SK-N-SH treated with all-trans-retinoic acid at 6 μM for 48 hours (cell line): ENCODE results near the gene LRRC4C.

Experiments
- ATAC-seq: fragments of 200-7000 bp; cut with Tn5 transposase; 3 replicates; pipeline ENCODE4 v1.9.1; 2020; ENCODE audit warnings: mild to moderate bottlenecking, moderate library complexity
- ARNTL ChIP-seq: fragments of 450-650 bp; formaldehyde crosslinking; IDR thresholded peaks from 2 replicates; pipeline ENCODE4 v1.5.0; 2020; ENCODE audit warnings: low read depth, mild to moderate bottlenecking, moderate library complexity, borderline replicate concordance
- BACH2 ChIP-seq: fragments of 250-450 bp; sonication (Bioruptor Pico); IDR thresholded peaks from 2 replicates; pipeline ENCODE4 v1.9.0; 2021; ENCODE audit warnings: mild to moderate bottlenecking, borderline replicate concordance
- CSDC2 ChIP-seq: fragments of 250-450 bp; sonication (Bioruptor Pico); IDR thresholded peaks from 2 replicates; pipeline ENCODE4 v1.5.0; 2020; ENCODE audit warnings: mild to moderate bottlenecking, moderate library complexity
- ESRRG ChIP-seq: fragments of 250-450 bp; sonication (Bioruptor Pico); IDR thresholded peaks from 2 replicates; pipeline ENCODE4 v1.6.1; 2021; ENCODE audit warnings: mild to moderate bottlenecking
- GLIS3 ChIP-seq: fragments of 250-450 bp; sonication (Bioruptor Pico); IDR thresholded peaks from 2 replicates; pipeline ENCODE4 v1.5.0; 2020; ENCODE audit warnings: mild to moderate bottlenecking, moderate library complexity
- OSR1 ChIP-seq: fragments of 250-450 bp; sonication (Bioruptor Pico); IDR thresholded peaks from 2 replicates; pipeline ENCODE4 v1.8.0; 2022; ENCODE audit warnings: moderate library complexity, mild to moderate bottlenecking, inconsistent platforms
- PPARA ChIP-seq: fragments of 250-450 bp; sonication (Bioruptor Pico); IDR thresholded peaks from 2 replicates; pipeline ENCODE4 v1.5.0; 2020; ENCODE audit warnings: mild to moderate bottlenecking, borderline replicate concordance
- RARB ChIP-seq: fragments of 250-450 bp; sonication (Bioruptor Pico); IDR thresholded peaks from 2 replicates; pipeline ENCODE4 v1.8.0; 2021; ENCODE audit warnings: mild to moderate bottlenecking, moderate library complexity
- TCF4 ChIP-seq: fragments of 250-450 bp; sonication (Bioruptor Pico); IDR thresholded peaks from 2 replicates; pipeline ENCODE4 v1.8.0; 2021; ENCODE audit warnings: mild to moderate bottlenecking, moderate library complexity, borderline replicate concordance
- TOX ChIP-seq: fragments of 250-450 bp; sonication (Bioruptor Pico); IDR thresholded peaks from 2 replicates; pipeline ENCODE4 v1.8.0; 2021; ENCODE audit warnings: mild to moderate bottlenecking, moderate library complexity, borderline replicate concordance
- ZC3H10 ChIP-seq: fragments of 250-450 bp; sonication (Bioruptor Pico); IDR thresholded peaks from 2 replicates; pipeline ENCODE4 v1.5.1; 2021; ENCODE audit warnings: mild to moderate bottlenecking, moderate library complexity
- ZFP3 ChIP-seq: fragments of 250-450 bp; sonication (Bioruptor Pico); IDR thresholded peaks from 2 replicates; pipeline ENCODE4 v1.5.0; 2020; ENCODE audit warnings: mild to moderate bottlenecking, moderate library complexity
- ZFP30 ChIP-seq: fragments of 450-650 bp; formaldehyde crosslinking; IDR thresholded peaks from 2 replicates; pipeline ENCODE4 v1.5.0; 2022; ENCODE audit warnings: mild to moderate bottlenecking, moderate library complexity
- ZNF565 ChIP-seq: fragments of 450-650 bp; formaldehyde crosslinking; conservative IDR thresholded peaks from 2 replicates; pipeline ENCODE4 v1.5.0; 2020; ENCODE audit warnings: low read depth, mild to moderate bottlenecking, moderate library complexity
- ZNF70 ChIP-seq: fragments of 450-650 bp; formaldehyde crosslinking; IDR thresholded peaks from 2 replicates; pipeline ENCODE4 v1.5.0; 2020; ENCODE audit warnings: mild to moderate bottlenecking, moderate library complexity
- ZNF8 ChIP-seq: fragments of 450-650 bp; formaldehyde crosslinking; IDR thresholded peaks from 2 replicates; pipeline ENCODE4 v1.5.0; 2020; ENCODE audit warnings: mild to moderate bottlenecking, moderate library complexity
- TF ChIP-seq, protein P1 (sequence below): fragments of 250-450 bp; sonication (Bioruptor Pico); IDR thresholded peaks from 2 replicates; pipeline ENCODE4 v1.8.0; 2020; ENCODE audit warnings: mild to moderate bottlenecking, moderate library complexity, borderline replicate concordance
- TF ChIP-seq, protein P2 (sequence below): fragments of 250-450 bp; sonication (Bioruptor Pico); IDR thresholded peaks from 2 replicates; pipeline ENCODE4 v1.5.1; 2021; ENCODE audit warnings: mild to moderate bottlenecking, moderate library complexity
- TF ChIP-seq, protein P3 (sequence below): fragments of 250-450 bp; sonication (Bioruptor Pico); IDR thresholded peaks from 2 replicates; pipeline ENCODE4 v1.5.0; 2020; ENCODE audit warnings: mild to moderate bottlenecking, moderate library complexity

Gene LRRC4C

DNA sequence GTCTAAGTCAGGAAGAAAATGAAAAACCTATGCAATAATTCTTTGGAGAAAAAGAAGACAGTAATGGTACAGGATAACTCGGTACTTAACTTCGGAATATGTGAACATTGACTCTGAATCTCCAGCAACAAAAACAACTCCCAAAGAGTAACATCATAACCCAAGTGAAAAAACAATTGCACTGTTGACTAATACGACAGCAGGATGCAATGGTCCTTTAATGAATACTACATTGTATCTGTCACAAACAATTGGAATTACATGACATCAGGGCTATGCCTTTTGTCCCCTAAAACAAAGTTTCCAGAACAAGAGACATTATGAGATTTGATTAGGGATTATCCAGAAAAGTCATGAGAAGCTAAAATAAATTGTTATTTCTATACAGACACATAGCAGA is 1065.9 kb downstream of the LRRC4C start:
- TF ChIP-seq PPARA (CRISPR knock-in tag) (no peak), OSR1 (CRISPR knock-in tag) (no peak), ZNF8 (CRISPR knock-in tag) (no peak), ZC3H10 (no peak), TCF4 (no peak), ARNTL (CRISPR knock-in tag) (no peak), RARB (CRISPR knock-in tag) (no peak), GLIS3 (CRISPR knock-in tag) (no peak), CSDC2 (CRISPR knock-in tag) (no peak)
- TF ChIP-seq, protein P1, sequence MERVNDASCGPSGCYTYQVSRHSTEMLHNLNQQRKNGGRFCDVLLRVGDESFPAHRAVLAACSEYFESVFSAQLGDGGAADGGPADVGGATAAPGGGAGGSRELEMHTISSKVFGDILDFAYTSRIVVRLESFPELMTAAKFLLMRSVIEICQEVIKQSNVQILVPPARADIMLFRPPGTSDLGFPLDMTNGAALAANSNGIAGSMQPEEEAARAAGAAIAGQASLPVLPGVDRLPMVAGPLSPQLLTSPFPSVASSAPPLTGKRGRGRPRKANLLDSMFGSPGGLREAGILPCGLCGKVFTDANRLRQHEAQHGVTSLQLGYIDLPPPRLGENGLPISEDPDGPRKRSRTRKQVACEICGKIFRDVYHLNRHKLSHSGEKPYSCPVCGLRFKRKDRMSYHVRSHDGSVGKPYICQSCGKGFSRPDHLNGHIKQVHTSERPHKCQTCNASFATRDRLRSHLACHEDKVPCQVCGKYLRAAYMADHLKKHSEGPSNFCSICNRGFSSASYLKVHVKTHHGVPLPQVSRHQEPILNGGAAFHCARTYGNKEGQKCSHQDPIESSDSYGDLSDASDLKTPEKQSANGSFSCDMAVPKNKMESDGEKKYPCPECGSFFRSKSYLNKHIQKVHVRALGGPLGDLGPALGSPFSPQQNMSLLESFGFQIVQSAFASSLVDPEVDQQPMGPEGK (CRISPR knock-in tag), result no peak
- TF ChIP-seq, protein P2, sequence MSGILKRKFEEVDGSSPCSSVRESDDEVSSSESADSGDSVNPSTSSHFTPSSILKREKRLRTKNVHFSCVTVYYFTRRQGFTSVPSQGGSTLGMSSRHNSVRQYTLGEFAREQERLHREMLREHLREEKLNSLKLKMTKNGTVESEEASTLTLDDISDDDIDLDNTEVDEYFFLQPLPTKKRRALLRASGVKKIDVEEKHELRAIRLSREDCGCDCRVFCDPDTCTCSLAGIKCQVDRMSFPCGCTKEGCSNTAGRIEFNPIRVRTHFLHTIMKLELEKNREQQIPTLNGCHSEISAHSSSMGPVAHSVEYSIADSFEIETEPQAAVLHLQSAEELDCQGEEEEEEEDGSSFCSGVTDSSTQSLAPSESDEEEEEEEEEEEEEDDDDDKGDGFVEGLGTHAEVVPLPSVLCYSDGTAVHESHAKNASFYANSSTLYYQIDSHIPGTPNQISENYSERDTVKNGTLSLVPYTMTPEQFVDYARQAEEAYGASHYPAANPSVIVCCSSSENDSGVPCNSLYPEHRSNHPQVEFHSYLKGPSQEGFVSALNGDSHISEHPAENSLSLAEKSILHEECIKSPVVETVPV (CRISPR knock-in tag), result no peak
- TF ChIP-seq, protein P3, sequence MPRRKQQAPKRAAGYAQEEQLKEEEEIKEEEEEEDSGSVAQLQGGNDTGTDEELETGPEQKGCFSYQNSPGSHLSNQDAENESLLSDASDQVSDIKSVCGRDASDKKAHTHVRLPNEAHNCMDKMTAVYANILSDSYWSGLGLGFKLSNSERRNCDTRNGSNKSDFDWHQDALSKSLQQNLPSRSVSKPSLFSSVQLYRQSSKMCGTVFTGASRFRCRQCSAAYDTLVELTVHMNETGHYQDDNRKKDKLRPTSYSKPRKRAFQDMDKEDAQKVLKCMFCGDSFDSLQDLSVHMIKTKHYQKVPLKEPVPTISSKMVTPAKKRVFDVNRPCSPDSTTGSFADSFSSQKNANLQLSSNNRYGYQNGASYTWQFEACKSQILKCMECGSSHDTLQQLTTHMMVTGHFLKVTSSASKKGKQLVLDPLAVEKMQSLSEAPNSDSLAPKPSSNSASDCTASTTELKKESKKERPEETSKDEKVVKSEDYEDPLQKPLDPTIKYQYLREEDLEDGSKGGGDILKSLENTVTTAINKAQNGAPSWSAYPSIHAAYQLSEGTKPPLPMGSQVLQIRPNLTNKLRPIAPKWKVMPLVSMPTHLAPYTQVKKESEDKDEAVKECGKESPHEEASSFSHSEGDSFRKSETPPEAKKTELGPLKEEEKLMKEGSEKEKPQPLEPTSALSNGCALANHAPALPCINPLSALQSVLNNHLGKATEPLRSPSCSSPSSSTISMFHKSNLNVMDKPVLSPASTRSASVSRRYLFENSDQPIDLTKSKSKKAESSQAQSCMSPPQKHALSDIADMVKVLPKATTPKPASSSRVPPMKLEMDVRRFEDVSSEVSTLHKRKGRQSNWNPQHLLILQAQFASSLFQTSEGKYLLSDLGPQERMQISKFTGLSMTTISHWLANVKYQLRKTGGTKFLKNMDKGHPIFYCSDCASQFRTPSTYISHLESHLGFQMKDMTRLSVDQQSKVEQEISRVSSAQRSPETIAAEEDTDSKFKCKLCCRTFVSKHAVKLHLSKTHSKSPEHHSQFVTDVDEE (CRISPR knock-in tag), result no peak
- no peak for ATAC-seq

DNA sequence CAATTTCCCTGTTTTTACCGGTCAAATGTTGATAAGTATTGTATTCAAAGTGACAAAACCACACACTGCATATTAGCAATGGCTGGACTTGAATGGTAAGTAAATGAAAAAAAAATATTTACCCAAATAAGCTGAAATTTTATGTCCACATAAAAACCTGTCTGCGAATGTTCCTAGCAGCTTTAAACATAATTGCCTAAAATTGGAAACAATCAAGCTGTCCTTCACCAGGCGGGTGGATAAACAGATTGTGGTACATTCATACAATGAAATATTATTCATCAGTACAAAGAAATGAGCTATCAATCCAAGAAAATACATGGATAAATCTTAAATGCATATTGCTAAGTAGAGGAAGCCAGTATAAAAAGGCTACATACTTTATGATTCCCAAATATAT is 1067.8 kb downstream of the LRRC4C start:
- TF ChIP-seq BACH2 (no peak), GLIS3 (CRISPR knock-in tag) (no peak), OSR1 (CRISPR knock-in tag) (no peak), ARNTL (CRISPR knock-in tag) (no peak), CSDC2 (CRISPR knock-in tag) (no peak), ZNF8 (CRISPR knock-in tag) (no peak), ZNF565 (CRISPR knock-in tag) (no peak), TOX (no peak), ZC3H10 (no peak), ZNF70 (no peak)
- TF ChIP-seq, protein P2 (CRISPR knock-in tag), result no peak
- TF ChIP-seq, protein P1 (CRISPR knock-in tag), result no peak
- no peak for ATAC-seq

DNA sequence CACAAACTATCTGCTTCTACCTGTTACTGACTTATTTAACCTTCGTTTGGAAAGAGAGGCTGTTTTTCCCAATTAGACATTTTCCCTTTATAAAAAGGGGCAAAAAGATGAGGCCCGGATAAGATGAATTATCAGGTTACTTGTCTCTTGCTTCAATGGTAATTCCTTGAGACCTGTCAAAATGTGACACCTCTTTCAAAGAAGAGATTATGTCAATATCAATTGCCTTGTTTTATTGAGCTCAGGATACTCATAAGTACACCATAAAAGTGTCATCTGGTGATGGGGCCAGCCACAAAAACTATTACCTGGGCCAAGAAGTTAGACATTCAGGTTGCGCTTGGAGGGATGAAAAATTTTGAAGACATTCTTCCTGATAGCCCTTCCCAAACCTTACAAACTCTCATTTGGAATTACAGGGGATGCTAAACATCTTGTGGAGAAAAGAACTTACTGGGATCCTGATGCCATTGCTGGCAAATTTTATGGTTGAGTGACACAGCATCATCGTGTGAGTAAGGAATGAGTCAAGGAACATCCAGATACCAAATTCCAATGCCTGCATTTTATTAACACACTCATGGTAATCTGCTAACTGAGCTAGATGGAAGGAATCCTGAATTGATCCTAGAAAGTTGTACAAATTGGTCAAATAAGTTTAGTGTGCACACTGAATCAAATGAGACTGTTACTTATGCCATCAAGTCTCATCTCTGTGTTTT is 1071.2 kb downstream of the LRRC4C start:
- no peak for TF ChIP-seq ZFP30 (CRISPR knock-in tag)
- TF ChIP-seq GLIS3 (CRISPR knock-in tag), result no peak
- TF ChIP-seq, protein P2 (CRISPR knock-in tag), result no peak
- TF ChIP-seq ESRRG (CRISPR knock-in tag), result no peak
- no peak for TF ChIP-seq PPARA (CRISPR knock-in tag)
- no peak for TF ChIP-seq CSDC2 (CRISPR knock-in tag)
- TF ChIP-seq, protein P1 (CRISPR knock-in tag), result no peak
- no peak for TF ChIP-seq OSR1 (CRISPR knock-in tag)
- no peak for TF ChIP-seq ZFP3 (CRISPR knock-in tag)
- TF ChIP-seq, all 23 proteins: peak for 0
- peak; percentile 77 for ATAC-seq
